ENCODE results near the gene SNAI1. TPM values are rescaled to one million over a fixed set of nuclear protein-coding genes. Genes with fewer than 3 reads are reported as not detected.
"Not testable (repeated sequence)": the region's sequence is repeated elsewhere in the genome, so short reads cannot be mapped to it uniquely, and the experiment has no call there.

Gene SNAI1
- total RNA-seq, 1 donor = 5.8 TPM

GRCh38 chr20:50011597-50011996, 28.8 kb downstream of the SNAI1 start:
- H3K4me1 ChIP-seq (ENCODE audit: insufficient read depth, low read length) = peaks cover 22% of the 10 kb centered on the region
- H3K4me3 ChIP-seq (ENCODE audit: low read length); H3K27me3 ChIP-seq (ENCODE audit: insufficient read depth, low read length): not testable (repeated sequence)

GRCh38 chr20:50012282-50013263, 29.8 kb downstream of the SNAI1 start:
- Histone ChIP-seq H3K27me3 (ENCODE audit: insufficient read depth, low read length) (no peaks in the 10 kb centered on the region), H3K4me1 (ENCODE audit: insufficient read depth, low read length) (peaks cover 19% of the 10 kb centered on the region), H3K4me3 (ENCODE audit: low read length) (no peak overlapping the region), H3K9me3 (ENCODE audit: low read depth, low read length) (no peaks in the 10 kb centered on the region)

More at GRCh38 chr20:50011597-50011996, 28.8 kb downstream of the SNAI1 start:
- H3K9me3 ChIP-seq (ENCODE audit: low read depth, low read length) = not testable (repeated sequence)

- no peaks in the 10 kb centered on the region for H3K27me3 ChIP-seq (ENCODE audit: insufficient read depth, low read length)
Observed at GRCh38 chr20:50013976-50014375, 31.2 kb downstream of the SNAI1 start.

GRCh38 chr20:50014570-50015562, 32.1 kb downstream of the SNAI1 start:
- Histone ChIP-seq H3K27me3 (ENCODE audit: insufficient read depth, low read length) (no peaks in the 10 kb centered on the region), H3K9me3 (ENCODE audit: low read depth, low read length) (no peaks in the 10 kb centered on the region), H3K4me3 (ENCODE audit: low read length) (no peak overlapping the region), H3K4me1 (ENCODE audit: insufficient read depth, low read length) (peaks cover 27% of the 10 kb centered on the region)

More at GRCh38 chr20:50013976-50014375, 31.2 kb downstream of the SNAI1 start:
- Histone ChIP-seq H3K4me3 (ENCODE audit: low read length) (no peak overlapping the region), H3K4me1 (ENCODE audit: insufficient read depth, low read length) (peaks cover 19% of the 10 kb centered on the region), H3K9me3 (ENCODE audit: low read depth, low read length) (no peaks in the 10 kb centered on the region)

GRCh38 chr20:50015636-50015992, 32.8 kb downstream of the SNAI1 start:
- Histone ChIP-seq H3K4me3 (ENCODE audit: low read length) (no peak overlapping the region), H3K9me3 (ENCODE audit: low read depth, low read length) (no peaks in the 10 kb centered on the region), H3K4me1 (ENCODE audit: insufficient read depth, low read length) (peaks cover 35% of the 10 kb centered on the region), H3K27me3 (ENCODE audit: insufficient read depth, low read length) (no peaks in the 10 kb centered on the region)

- Histone ChIP-seq H3K9me3 (ENCODE audit: low read depth, low read length) (no peaks in the 10 kb centered on the region), H3K4me1 (ENCODE audit: insufficient read depth, low read length) (peaks cover 37% of the 10 kb centered on the region), H3K4me3 (ENCODE audit: low read length) (no peak overlapping the region), H3K27me3 (ENCODE audit: insufficient read depth, low read length) (no peaks in the 10 kb centered on the region)
Observed at GRCh38 chr20:50015993-50016770, 33.4 kb downstream of the SNAI1 start.

- Histone ChIP-seq H3K27me3 (ENCODE audit: insufficient read depth, low read length) (no peaks in the 10 kb centered on the region), H3K9me3 (ENCODE audit: low read depth, low read length) (no peaks in the 10 kb centered on the region), H3K4me1 (ENCODE audit: insufficient read depth, low read length) (peaks cover 34% of the 10 kb centered on the region), H3K4me3 (ENCODE audit: low read length) (no peak overlapping the region)
Observed at GRCh38 chr20:50017160-50017559, 34.4 kb downstream of the SNAI1 start.

- Histone ChIP-seq H3K9me3 (ENCODE audit: low read depth, low read length) (no peaks in the 10 kb centered on the region), H3K4me1 (ENCODE audit: insufficient read depth, low read length) (peaks cover 28% of the 10 kb centered on the region), H3K4me3 (ENCODE audit: low read length) (no peak overlapping the region), H3K27me3 (ENCODE audit: insufficient read depth, low read length) (no peaks in the 10 kb centered on the region)
Observed at GRCh38 chr20:50017576-50018248, 34.9 kb downstream of the SNAI1 start.

- Histone ChIP-seq H3K9me3 (ENCODE audit: low read depth, low read length) (no peaks in the 10 kb centered on the region), H3K4me1 (ENCODE audit: insufficient read depth, low read length) (peaks cover 18% of the 10 kb centered on the region), H3K4me3 (ENCODE audit: low read length) (no peak overlapping the region), H3K27me3 (ENCODE audit: insufficient read depth, low read length) (no peaks in the 10 kb centered on the region)
Observed at GRCh38 chr20:50019466-50020256, 36.9 kb downstream of the SNAI1 start.

GRCh38 chr20:50020288-50020687, 37.5 kb downstream of the SNAI1 start:
- no peaks in the 10 kb centered on the region for H3K9me3 ChIP-seq (ENCODE audit: low read depth, low read length)
- H3K27me3 ChIP-seq (ENCODE audit: insufficient read depth, low read length) = no peaks in the 10 kb centered on the region
- no peak overlapping the region for H3K4me3 ChIP-seq (ENCODE audit: low read length)
- H3K4me1 ChIP-seq (ENCODE audit: insufficient read depth, low read length) = peaks cover 18% of the 10 kb centered on the region

- no peaks in the 10 kb centered on the region for H3K27me3 ChIP-seq (ENCODE audit: insufficient read depth, low read length)
- no peaks in the 10 kb centered on the region for H3K9me3 ChIP-seq (ENCODE audit: low read depth, low read length)
- no peak overlapping the region for H3K4me3 ChIP-seq (ENCODE audit: low read length)
- peaks cover 18% of the 10 kb centered on the region for H3K4me1 ChIP-seq (ENCODE audit: insufficient read depth, low read length)
Observed at GRCh38 chr20:50022676-50023075, 39.9 kb downstream of the SNAI1 start.

GRCh38 chr20:50023116-50023805, 40.5 kb downstream of the SNAI1 start:
- peaks cover 18% of the 10 kb centered on the region for H3K4me1 ChIP-seq (ENCODE audit: insufficient read depth, low read length)
- no peaks in the 10 kb centered on the region for H3K9me3 ChIP-seq (ENCODE audit: low read depth, low read length)
- no peak overlapping the region for H3K4me3 ChIP-seq (ENCODE audit: low read length)
- H3K27me3 ChIP-seq (ENCODE audit: insufficient read depth, low read length) = no peaks in the 10 kb centered on the region

All from mononuclear cell (primary cell).